GM23338 (cell line): Measurements from ENCODE around the gene PDCD7. TPM values are rescaled to one million over a fixed set of nuclear protein-coding genes. Genes with fewer than 3 reads are reported as not detected.
"Not testable (repeated sequence)": the region's sequence is repeated elsewhere in the genome, so short reads cannot be mapped to it uniquely, and the experiment has no call there.

ENCODE experiments used
- ATAC-seq: fragments of 200-7000 bp; cut with Tn5 transposase; 3 replicates; pipeline ENCODE4 v1.9.1; 2020
- DNase-seq: peaks from one replicate; pipeline ENCODE4 v3.0.0-alpha.2; 2015; ENCODE audit warnings: low spot score
- H2AFZ ChIP-seq: fragments of 200-600 bp; sonication (generic); 2 replicates; pipeline ENCODE4 v1.8.0; 2016; ENCODE audit warnings: antibody characterized with exemption, mild to moderate bottlenecking, moderate library complexity
- H3F3A ChIP-seq: fragments of 200-600 bp; sonication (generic); replicated peaks from 2 replicates; pipeline ENCODE4 v1.8.0; 2017; ENCODE audit warnings: antibody characterized with exemption, mixed run types, low read depth
- H3K27ac ChIP-seq: fragments of 200-600 bp; sonication (generic); 2 replicates; pipeline ENCODE4 v1.6.1; 2016; ENCODE audit warnings: low read depth
- H3K27me3 ChIP-seq: fragments of 200-600 bp; sonication (generic); 2 replicates; pipeline ENCODE4 v1.8.0; 2016; ENCODE audit warnings: mild to moderate bottlenecking, mixed run types, moderate library complexity; ENCODE audit not compliant: insufficient read depth
- H3K36me3 ChIP-seq: fragments of 200-600 bp; sonication (generic); 2 replicates; pipeline ENCODE4 v1.8.0; 2016; ENCODE audit warnings: mild to moderate bottlenecking; ENCODE audit not compliant: insufficient read depth
- H3K4me1 ChIP-seq: fragments of 200-600 bp; sonication (generic); 2 replicates; pipeline ENCODE4 v1.8.0; 2016; ENCODE audit warnings: mild to moderate bottlenecking, moderate library complexity; ENCODE audit not compliant: insufficient read depth
- H3K4me2 ChIP-seq: fragments of 200-600 bp; sonication (generic); 2 replicates; pipeline ENCODE4 v1.7.1; 2017; ENCODE audit warnings: mixed run types
- H3K4me3 ChIP-seq: fragments of 200-600 bp; sonication (generic); 2 replicates; pipeline ENCODE4 v1.6.1; 2016; ENCODE audit warnings: mixed run types
- H3K79me2 ChIP-seq: fragments of 200-600 bp; sonication (generic); replicated peaks from 2 replicates; pipeline ENCODE4 v1.8.0; 2017; ENCODE audit warnings: mild to moderate bottlenecking; ENCODE audit not compliant: insufficient read depth
- H3K9me2 ChIP-seq: fragments of 200-600 bp; sonication (generic); 2 replicates; pipeline ENCODE4 v1.8.0; 2017; ENCODE audit not compliant: insufficient read depth
- H4K20me1 ChIP-seq: fragments of 200-600 bp; sonication (generic); replicated peaks from 2 replicates; pipeline ENCODE4 v1.8.0; 2017; ENCODE audit warnings: mild to moderate bottlenecking; ENCODE audit not compliant: insufficient read depth
- H3K27ac Mint-ChIP-seq: 2 replicates; pipeline ENCODE4 v1.8.0; 2020; ENCODE audit warnings: inconsistent platforms, mild to moderate bottlenecking, moderate library complexity, mixed read lengths
- H3K27me3 Mint-ChIP-seq: 3 replicates; pipeline ENCODE4 v1.8.0; 2022; ENCODE audit warnings: low read depth, mild to moderate bottlenecking, moderate library complexity, mixed read lengths, inconsistent platforms; ENCODE audit not compliant: insufficient read depth, poor library complexity
- H3K36me3 Mint-ChIP-seq: 3 replicates; pipeline ENCODE4 v1.8.0; 2021; ENCODE audit warnings: low read depth, mild to moderate bottlenecking, inconsistent platforms, moderate library complexity, mixed read lengths
- H3K4me1 Mint-ChIP-seq: 3 replicates; pipeline ENCODE4 v1.8.0; 2020; ENCODE audit warnings: mild to moderate bottlenecking, inconsistent platforms, mixed read lengths
- H3K4me3 Mint-ChIP-seq: 3 replicates; pipeline ENCODE4 v1.8.0; 2021; ENCODE audit warnings: moderate library complexity, mild to moderate bottlenecking, inconsistent platforms, mixed read lengths
- H3K9me3 Mint-ChIP-seq: 3 replicates; pipeline ENCODE4 v1.8.0; 2020; ENCODE audit warnings: moderate library complexity, mild to moderate bottlenecking, inconsistent platforms, mixed read lengths
- ZNF114 ChIP-seq: fragments of 250-450 bp; sonication (Bioruptor Pico); IDR thresholded peaks from 2 replicates; pipeline ENCODE4 v1.5.0; 2020; ENCODE audit warnings: mild to moderate bottlenecking, moderate library complexity
- ZNF331 ChIP-seq: fragments of 250-450 bp; sonication (Bioruptor Pico); IDR thresholded peaks from 2 replicates; pipeline ENCODE4 v1.5.0; 2020; ENCODE audit warnings: low read depth, mild to moderate bottlenecking, moderate library complexity
- polyA plus RNA-seq: library from polyadenylated mRNA; unstranded; fragments of >200 nt; fragmentation: Nextera tagmentation; extraction: Ambion mirVana; gene quantifications from 2 replicates; pipeline ENCODE4 v1.2.1, GENCODE V29; 2016
- total RNA-seq: library from RNA; depleted of rRNA; stranded (reverse); fragments of >200 nt; shearing (Covaris generic); gene quantifications from 2 replicates; pipeline ENCODE4 v1.2.3, GENCODE V29; 2014

The PDCD7 gene
- total and polyA plus RNA-seq, 2 experiments from 2014 or later, result 16.8 to 21.2 TPM

- DNase-seq (no peak), ATAC-seq (no peak)
- no peaks in the 10 kb centered on the region for H3K27me3 ChIP-seq
- no peak for TF ChIP-seq ZNF331 (CRISPR knock-in tag)
- no peak for TF ChIP-seq ZNF114 (CRISPR knock-in tag)
- peak overlapping the region; percentile 19; the same call in 1 of the 2 replicates for H3K27ac ChIP-seq
- Mint-ChIP-seq H3K36me3 (peaks cover 8% of the 10 kb centered on the region; the same call in 2 of the 3 replicates), H3K27me3 (peaks cover 2% of the 10 kb centered on the region), H3K4me3 (no peak overlapping the region), H3K9me3 (no peaks in the 10 kb centered on the region), H3K4me1 (no peaks in the 10 kb centered on the region), H3K27ac (no peak overlapping the region)
- no peaks in the 10 kb centered on the region for H3F3A ChIP-seq
- H3K9me2 ChIP-seq, result no peaks in the 10 kb centered on the region
- H3K36me3 ChIP-seq, result peaks cover 12% of the 10 kb centered on the region
- H3K4me1 ChIP-seq, result no peaks in the 10 kb centered on the region
- no peak overlapping the region for H3K4me3 ChIP-seq
- no peak overlapping the region for H3K4me2 ChIP-seq
- H2AFZ ChIP-seq, result no peak overlapping the region
- H4K20me1 ChIP-seq, result no peaks in the 10 kb centered on the region; the same call in 1 of the 2 replicates
- H3K79me2 ChIP-seq, result no peaks in the 10 kb centered on the region
Measured at GRCh38 chr15:65146438-65146837, 12.8 kb upstream of the PDCD7 start.

GRCh38 chr15:65138631-65139030 lies 5.0 kb upstream of the PDCD7 start:
- not testable (repeated sequence) for H3K27ac Mint-ChIP-seq, H3K27ac ChIP-seq, ATAC-seq, H2AFZ ChIP-seq, H3K4me2 ChIP-seq, H3K79me2 ChIP-seq, H3K27me3 ChIP-seq, H3K4me1 Mint-ChIP-seq, H4K20me1 ChIP-seq, H3K4me3 ChIP-seq, DNase-seq, H3K4me1 ChIP-seq, H3K4me3 Mint-ChIP-seq, H3K36me3 ChIP-seq, H3K9me2 ChIP-seq, H3F3A ChIP-seq, H3K27me3 Mint-ChIP-seq
- H3K9me3 Mint-ChIP-seq, result peaks cover 45% of the 10 kb centered on the region
- H3K36me3 Mint-ChIP-seq, result peaks cover 33% of the 10 kb centered on the region

DNA sequence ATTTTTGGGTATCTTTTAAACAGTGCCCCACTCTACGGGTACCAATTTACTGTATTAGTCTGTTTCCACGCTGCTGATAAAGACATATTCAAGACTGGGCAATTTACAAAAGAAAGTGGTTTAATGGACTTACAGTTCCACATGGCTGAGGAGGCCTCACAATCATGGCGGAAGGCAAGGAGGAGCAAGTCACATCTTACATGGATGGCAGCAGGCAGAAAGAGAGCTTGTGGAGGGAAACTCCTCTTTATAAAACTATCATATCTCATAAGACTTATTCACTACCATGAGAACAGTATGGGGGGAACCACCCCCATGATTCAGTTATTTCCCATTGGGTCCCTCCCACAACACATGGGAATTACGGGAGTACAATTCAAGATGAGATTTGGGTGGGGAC lies 4.3 kb upstream of the PDCD7 start:
- not testable (repeated sequence) for DNase-seq, H3K4me3 Mint-ChIP-seq, H3K27ac ChIP-seq, H3K4me2 ChIP-seq, H3K27me3 ChIP-seq, H3K27ac Mint-ChIP-seq, H3K9me2 ChIP-seq, H3F3A ChIP-seq, H3K4me3 ChIP-seq, H3K79me2 ChIP-seq, H3K36me3 ChIP-seq, H3K4me1 ChIP-seq, ATAC-seq, H4K20me1 ChIP-seq, H2AFZ ChIP-seq, H3K4me1 Mint-ChIP-seq, H3K27me3 Mint-ChIP-seq
- Mint-ChIP-seq H3K36me3 (peaks cover 33% of the 10 kb centered on the region), H3K9me3 (peaks cover 45% of the 10 kb centered on the region)

GRCh38 chr15:65137089-65137488 lies 3.5 kb upstream of the PDCD7 start:
- H3K4me3 Mint-ChIP-seq, H3K36me3 ChIP-seq, H3K4me1 Mint-ChIP-seq, ATAC-seq, H3K79me2 ChIP-seq, H3K4me2 ChIP-seq, H3F3A ChIP-seq, H3K4me1 ChIP-seq, H3K27ac Mint-ChIP-seq, H3K27ac ChIP-seq, H2AFZ ChIP-seq, DNase-seq, H3K27me3 ChIP-seq, H3K9me2 ChIP-seq, H3K4me3 ChIP-seq, H4K20me1 ChIP-seq: not testable (repeated sequence)
- Mint-ChIP-seq H3K27me3 (peaks cover 12% of the 10 kb centered on the region), H3K36me3 (peaks cover 33% of the 10 kb centered on the region), H3K9me3 (peaks cover 45% of the 10 kb centered on the region)
